OCI-M1 (cell line): ENCODE results near the gene LHX3.

Source experiments
- DNase-seq: peaks from one replicate; lab custom pipeline; 2025; lab: John Stamatoyannopoulos, UW

The LHX3 gene

GRCh38 chr9:136192289-136193126 lies 12.4 kb downstream of the LHX3 start:
- DNase-seq, result peak; percentile 30

DNA sequence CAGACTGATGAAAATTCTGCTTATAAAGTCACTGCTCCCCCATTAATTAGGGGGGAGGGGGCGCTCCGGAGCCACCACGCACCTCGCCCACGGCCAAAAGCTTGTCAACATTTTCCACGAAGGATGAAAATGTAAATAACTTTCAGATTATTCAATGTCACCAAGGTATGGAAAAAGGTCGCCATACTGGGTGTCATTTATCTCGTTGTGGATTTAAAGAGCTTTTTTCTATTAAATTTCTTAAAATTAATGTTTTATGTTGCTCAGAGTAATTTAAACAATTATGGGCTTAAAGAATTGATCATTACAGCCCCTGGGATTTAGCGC lies 13.0 kb downstream of the LHX3 start:
- no peak for DNase-seq

DNA sequence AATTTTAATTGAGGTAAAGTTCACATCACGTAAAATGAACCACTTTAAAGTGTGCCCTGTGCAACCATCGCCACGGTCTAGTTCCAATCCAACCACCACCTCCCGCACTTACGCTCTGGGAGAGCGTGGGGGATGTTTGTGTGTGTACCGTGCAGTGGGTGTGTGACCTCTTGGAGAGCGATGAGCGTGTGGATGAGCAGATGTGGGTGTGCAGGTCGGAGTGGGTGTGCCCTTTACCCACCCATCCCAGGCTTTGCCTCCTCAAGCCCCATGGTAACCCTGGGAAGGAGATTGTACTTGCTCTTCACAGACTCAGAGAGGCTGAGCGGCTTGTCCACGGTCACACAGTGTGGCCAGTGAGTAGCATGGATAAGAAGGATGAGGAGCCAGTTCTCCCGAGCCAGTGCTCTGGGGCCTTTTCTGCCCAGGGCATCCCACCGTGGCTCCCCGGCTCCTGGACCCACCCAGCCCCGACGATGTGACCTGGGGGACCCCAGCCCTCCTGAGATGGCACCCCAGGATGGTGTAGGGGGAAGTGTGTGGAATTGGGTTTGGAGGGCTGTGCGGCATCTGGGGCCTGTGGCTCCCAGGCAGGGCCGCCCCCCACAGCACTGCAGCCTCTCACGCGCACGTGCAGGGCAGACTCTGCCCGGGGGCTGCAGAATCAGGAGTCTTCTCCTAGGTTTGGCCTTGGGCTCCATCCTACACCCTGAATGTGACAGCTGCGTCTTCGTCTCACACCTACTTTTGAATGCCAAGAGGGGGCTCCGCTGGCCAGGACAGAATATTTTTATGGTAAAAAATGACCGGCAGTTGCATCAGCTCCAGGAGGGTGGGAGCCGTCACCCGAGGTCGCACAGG lies 13.6 kb downstream of the LHX3 start:
- DNase-seq, result peak; percentile 42

- DNase-seq, result no peak
These were observed 14.3 kb downstream of the LHX3 start for GRCh38 chr9:136190656-136191055.

- DNase-seq, result no peak
These were observed 14.7 kb downstream of the LHX3 start for GRCh38 chr9:136190237-136190601.

- peak; percentile 35 for DNase-seq
These were observed 15.3 kb downstream of the LHX3 start for GRCh38 chr9:136189394-136190236.

GRCh38 chr9:136187683-136188586 lies 17.0 kb downstream of the LHX3 start:
- peak; percentile 14 for DNase-seq

DNA sequence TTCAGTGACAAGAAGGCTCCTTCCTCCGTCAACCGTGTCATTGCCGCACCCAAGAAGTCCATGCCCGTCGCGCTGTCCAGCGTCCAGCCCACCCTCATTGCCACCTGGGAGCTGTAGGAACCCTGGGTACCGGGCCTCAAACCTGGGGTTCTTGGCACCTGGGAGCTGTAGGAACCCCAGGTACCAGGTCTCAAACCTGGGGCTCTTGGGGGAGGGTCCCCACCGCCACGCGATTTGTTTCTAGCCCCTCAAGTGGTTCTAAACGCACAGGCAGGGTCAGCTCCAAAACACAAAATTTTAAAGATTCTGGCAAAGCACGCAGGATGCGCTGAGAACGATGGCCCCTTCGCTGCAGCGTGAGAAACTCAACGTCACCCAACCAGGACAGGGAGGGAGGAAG lies 17.7 kb downstream of the LHX3 start:
- no peak for DNase-seq

- no peak for DNase-seq
These were observed 18.5 kb downstream of the LHX3 start for GRCh38 chr9:136186386-136186785.

GRCh38 chr9:136185596-136186366 lies 19.1 kb downstream of the LHX3 start:
- no peak for DNase-seq

DNA sequence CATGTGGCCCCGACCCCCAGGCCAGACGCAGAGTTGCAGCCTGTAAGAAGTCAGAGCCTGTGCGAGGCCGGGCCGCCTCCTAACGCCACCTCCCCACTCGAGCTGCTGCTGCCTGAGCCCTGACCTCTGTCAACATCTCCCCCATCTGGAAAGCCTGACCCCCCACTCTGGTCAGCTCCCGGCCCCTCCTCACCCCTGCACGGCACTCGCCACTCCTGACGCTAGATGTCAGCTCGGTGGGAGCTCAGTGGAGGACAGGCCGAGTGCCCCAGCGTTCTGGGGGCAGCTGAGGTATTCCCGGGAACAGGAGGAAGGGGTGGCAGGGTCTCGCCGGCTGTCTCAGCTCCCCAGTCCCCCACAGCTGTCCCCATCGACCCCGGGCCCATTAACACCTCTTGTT lies 19.9 kb downstream of the LHX3 start:
- no peak for DNase-seq

GRCh38 chr9:136182850-136183422 lies 22.0 kb downstream of the LHX3 start:
- DNase-seq, result no peak

DNA sequence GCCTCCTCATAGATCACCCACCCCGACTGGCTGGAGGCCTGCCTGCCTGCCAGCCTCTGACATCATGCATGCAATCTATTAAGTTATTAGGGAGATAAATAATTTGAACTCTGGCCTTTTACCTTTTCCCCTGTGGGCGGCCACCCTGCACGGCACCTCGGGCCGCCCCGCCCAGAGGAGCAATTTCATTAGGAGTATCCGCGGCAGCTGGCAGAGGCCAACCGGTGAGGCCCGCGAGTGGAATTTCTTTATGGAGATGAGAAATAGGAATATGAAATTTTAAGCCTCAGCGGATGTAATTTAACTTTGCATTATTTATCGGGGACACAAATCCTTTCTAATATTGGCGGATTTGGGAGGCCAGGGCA lies 22.5 kb downstream of the LHX3 start:
- no peak for DNase-seq

DNA sequence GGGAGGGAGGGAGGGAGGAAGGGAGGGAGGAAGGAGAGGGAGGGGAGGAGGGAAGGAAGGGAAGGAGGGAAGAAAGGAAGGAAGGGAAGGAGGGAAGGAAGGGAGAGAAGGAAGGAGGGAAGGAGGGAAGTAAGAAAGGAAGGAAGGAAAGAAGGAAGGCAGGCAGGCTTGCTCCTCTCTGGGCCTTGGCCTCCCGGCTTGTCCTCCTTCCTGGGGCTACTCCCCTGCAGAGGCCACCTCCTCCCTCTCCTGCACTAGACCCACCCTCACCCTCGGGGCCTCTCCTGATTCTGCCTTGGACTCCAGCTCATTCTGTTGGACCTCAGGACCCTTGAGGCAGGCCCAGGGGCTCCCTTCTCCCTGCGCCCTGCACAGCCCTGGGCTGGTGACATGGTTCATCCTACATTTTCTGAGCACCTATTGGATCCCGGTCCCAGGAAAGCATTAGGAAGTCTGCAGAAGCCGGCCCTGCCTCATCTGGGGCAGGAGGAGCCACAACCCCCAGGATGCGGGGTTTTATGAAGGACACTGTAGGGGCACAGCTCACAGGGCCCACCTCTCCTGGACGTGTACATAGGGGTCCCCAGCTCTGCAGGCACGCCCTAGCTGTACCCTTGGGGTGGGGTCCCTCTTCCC lies 23.0 kb downstream of the LHX3 start:
- no peak for DNase-seq

DNA sequence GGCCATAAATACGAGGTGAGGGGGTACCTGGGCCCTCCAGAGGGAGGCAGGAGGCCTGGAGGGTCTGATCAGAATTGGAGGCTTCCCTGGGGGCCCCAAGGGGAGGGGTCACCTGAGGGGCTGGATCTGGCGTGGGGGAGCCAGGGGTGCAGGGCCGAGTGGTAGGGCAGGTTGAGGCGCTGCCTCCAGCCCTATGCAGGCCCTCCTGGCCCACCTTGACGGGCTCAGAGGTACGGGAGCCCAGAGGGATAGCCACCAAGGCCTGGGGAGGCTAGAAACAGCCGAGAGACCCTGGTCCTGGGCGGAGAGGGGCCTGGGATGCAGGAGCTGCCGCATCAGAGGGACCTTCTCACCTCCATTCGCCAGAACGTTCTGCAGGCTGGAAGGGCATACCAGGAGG lies 24.3 kb downstream of the LHX3 start:
- no peak for DNase-seq

- DNase-seq, result no peak
These were observed 25.2 kb downstream of the LHX3 start for GRCh38 chr9:136179761-136180160.

- no peak for DNase-seq
These were observed 25.8 kb downstream of the LHX3 start for GRCh38 chr9:136179101-136179616.

DNA sequence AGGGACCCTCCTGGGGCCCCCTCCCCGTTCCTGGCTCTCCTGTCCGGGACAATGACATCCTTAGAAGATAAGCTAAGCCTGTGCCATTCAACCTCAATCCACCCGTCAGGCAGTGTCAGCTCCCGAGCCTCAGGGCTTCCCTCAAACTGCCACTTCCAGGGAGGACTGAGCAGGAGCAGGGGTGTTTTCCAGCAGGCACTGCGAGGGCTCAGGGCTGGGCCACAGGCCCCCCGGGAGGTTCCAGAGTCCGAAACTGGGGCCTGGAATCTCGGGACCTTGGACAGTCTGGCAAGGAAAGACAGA lies 26.2 kb downstream of the LHX3 start:
- DNase-seq, result no peak

DNA sequence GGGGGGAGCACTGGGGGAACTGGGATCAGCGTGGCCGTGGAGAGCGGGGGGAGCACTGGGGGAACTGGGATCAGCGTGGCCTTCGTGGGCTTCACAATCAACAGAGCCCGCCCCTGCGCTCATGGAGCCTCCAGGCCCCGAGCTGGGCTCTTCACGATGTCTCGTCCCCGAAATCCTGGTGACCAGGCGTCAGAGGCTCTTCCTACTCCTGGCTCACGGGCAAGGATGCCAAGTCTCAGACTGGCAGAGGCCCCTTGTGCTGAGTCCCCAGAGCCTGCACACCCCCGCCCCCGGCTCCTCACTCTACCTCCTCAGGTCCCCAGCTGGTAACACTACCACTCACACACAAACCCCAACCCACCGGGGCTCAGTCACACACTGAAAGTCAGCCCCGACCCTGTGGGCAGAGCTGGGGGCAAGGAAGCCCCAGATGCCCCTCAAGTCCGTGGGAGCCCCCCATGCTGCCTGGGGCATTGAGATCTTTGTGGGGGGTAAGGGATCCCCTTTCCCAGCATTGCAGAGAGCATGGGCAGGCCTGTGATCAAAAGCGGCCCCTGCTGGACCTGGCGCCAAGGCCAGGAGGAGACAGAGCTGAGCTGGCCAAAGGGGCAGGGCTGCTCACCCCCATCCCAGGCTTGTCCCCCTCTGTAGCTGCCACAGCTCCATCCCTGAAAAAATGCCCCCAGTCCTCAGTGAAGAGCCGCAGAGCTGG lies 26.7 kb downstream of the LHX3 start:
- no peak for DNase-seq
